ENCODE measurements around the gene MFSD6.

DNA sequence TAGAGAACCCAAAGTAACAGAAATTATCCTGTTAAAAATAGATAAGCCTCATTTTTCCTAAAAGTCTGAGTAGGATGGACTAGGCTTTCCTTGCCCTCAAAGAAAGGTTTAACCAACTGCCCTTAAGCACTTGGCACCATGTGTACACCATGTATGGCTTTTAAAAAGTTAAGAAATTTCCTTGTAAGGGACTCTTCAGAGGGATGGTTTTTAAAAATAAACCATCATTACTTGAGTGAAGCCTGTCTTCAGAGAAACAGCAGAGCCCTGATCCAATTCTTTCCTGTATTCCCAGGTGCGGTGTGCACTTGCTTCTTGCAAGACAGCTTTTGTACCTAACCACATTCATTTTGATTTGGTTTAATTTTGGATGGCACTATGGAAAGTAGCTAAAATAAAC is 127.4 kb downstream of the MFSD6 start:
- TF ChIP-seq, protein P1, sequence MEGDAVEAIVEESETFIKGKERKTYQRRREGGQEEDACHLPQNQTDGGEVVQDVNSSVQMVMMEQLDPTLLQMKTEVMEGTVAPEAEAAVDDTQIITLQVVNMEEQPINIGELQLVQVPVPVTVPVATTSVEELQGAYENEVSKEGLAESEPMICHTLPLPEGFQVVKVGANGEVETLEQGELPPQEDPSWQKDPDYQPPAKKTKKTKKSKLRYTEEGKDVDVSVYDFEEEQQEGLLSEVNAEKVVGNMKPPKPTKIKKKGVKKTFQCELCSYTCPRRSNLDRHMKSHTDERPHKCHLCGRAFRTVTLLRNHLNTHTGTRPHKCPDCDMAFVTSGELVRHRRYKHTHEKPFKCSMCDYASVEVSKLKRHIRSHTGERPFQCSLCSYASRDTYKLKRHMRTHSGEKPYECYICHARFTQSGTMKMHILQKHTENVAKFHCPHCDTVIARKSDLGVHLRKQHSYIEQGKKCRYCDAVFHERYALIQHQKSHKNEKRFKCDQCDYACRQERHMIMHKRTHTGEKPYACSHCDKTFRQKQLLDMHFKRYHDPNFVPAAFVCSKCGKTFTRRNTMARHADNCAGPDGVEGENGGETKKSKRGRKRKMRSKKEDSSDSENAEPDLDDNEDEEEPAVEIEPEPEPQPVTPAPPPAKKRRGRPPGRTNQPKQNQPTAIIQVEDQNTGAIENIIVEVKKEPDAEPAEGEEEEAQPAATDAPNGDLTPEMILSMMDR (conservative IDR thresholded peaks at IDR 0.05 in 1 of 2, IDR thresholded peaks at IDR 0.05 in 1 of 2; ENCODE audit: low read depth in 1 of 2, low read length in 2 of 2): no peak
- TF ChIP-seq EZH2 (IDR thresholded peaks at IDR 0.05; ENCODE audit: low read length, missing control alignments): no peak
